BJ (cell line): ENCODE measurements around the gene S100A16. TPM values are rescaled to one million over a fixed set of nuclear protein-coding genes. Genes with fewer than 3 reads are reported as not detected.

Experiments
- CTCF ChIA-PET: fragments of 350-600 bp; formaldehyde crosslinking; extraction: SDS; loops from one replicate; lab custom pipeline; 2021; ENCODE audit warnings: antibody characterized with exemption, inconsistent platforms; lab: Yijun Ruan, JAX
- POLR2A ChIA-PET: fragments of 300-600 bp; sonication (Branson Sonifier 250); formaldehyde crosslinking; extraction: SDS; loops from one replicate; lab custom pipeline; 2021; ENCODE audit warnings: antibody characterized with exemption; lab: Charles Lee
- DNase-seq: peaks from one replicate; pipeline ENCODE4 v3.0.0-alpha.2; 2011; ENCODE audit warnings: low read depth
- H3K27me3 ChIP-seq: 2 replicates; pipeline ENCODE4 v1.6.0; 2011; ENCODE audit warnings: low read length; ENCODE audit not compliant: control insufficient read depth, insufficient read depth
- H3K36me3 ChIP-seq: 2 replicates; pipeline ENCODE4 v1.5.1; 2011; ENCODE audit warnings: low read length; ENCODE audit not compliant: control insufficient read depth, insufficient read depth
- H3K4me3 ChIP-seq: 2 replicates; pipeline ENCODE4 v1.5.1; 2011; ENCODE audit warnings: low read depth, mild to moderate bottlenecking, control low read depth, low read length
- polyA plus RNA-seq: library from polyadenylated mRNA; depleted of rRNA; stranded (reverse); fragments of >200 nt; gene quantifications from 2 replicates; pipeline ENCODE4 v1.2.3, GENCODE V29; 2011
- TF ChIP-seq, protein P1 (sequence below): IDR thresholded peaks from 2 replicates; pipeline ENCODE4 v1.5.1; 2011; ENCODE audit warnings: low read depth, mild to moderate bottlenecking, control low read depth, inconsistent platforms, low read length, moderate library complexity; ENCODE audit not compliant: insufficient read depth

Gene S100A16
- polyA plus RNA-seq, 1 experiment: 699 TPM

DNA sequence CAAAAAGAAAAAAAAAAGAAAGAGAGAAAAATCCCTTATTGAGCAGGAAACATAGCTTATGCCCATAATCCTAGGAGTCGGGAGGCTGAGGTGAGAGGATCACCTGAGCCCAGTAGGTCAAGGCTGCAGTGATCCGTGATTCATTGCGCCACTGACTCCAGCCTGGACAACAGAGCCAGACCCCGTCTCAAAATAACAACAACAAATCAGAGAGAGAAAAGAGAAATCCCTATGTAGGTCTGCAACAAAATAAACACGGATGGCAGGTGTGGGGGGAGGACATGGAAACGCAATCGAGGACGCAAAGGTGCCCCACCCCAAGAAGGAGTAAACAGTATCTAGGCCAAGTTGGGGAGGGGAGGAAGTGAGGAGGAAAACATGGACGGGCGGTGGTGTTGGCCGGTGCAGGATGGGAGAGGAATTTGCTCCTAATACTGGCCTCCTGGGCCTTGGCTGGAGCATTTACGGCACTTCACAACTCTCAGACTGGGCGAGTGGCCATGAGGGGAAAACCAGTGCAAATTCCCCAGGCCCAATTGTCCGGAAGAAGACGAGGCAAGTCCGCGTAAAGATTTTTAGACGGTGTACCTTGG is 20.3 kb upstream of the S100A16 start:
- TF ChIP-seq, protein P1, sequence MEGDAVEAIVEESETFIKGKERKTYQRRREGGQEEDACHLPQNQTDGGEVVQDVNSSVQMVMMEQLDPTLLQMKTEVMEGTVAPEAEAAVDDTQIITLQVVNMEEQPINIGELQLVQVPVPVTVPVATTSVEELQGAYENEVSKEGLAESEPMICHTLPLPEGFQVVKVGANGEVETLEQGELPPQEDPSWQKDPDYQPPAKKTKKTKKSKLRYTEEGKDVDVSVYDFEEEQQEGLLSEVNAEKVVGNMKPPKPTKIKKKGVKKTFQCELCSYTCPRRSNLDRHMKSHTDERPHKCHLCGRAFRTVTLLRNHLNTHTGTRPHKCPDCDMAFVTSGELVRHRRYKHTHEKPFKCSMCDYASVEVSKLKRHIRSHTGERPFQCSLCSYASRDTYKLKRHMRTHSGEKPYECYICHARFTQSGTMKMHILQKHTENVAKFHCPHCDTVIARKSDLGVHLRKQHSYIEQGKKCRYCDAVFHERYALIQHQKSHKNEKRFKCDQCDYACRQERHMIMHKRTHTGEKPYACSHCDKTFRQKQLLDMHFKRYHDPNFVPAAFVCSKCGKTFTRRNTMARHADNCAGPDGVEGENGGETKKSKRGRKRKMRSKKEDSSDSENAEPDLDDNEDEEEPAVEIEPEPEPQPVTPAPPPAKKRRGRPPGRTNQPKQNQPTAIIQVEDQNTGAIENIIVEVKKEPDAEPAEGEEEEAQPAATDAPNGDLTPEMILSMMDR: no peak
- CTCF ChIA-PET: interaction anchor here (0.5 to 2.0 kb wide), 8 partner anchors 10 to 123 kb away, joined by 3 to 17 read pairs (median 5); partner anchors contain the start of gene S100A14
- no peak for DNase-seq
- H3K36me3 ChIP-seq: peaks cover 11% of the 10 kb centered on the region
- H3K27me3 ChIP-seq: no peaks in the 10 kb centered on the region
- POLR2A ChIA-PET: interaction anchor here (0.6 to 1.5 kb wide), 4 partner anchors 19 to 100 kb away, joined by 3 to 8 read pairs (median 5); partner anchors contain the start of genes S100A16 and S100A6
- H3K4me3 ChIP-seq: peak overlapping the region; percentile 10; the same call in 1 of the 2 replicates

GRCh38 chr1:153631047-153632022 is 18.4 kb upstream of the S100A16 start:
- TF ChIP-seq, protein P1: no peak
- DNase-seq: no peak
- ChIA-PET CTCF (interaction anchor here (0.5 to 9.0 kb wide), 4 partner anchors 16 to 134 kb away, joined by 3 to 148 read pairs (median 3); partner anchors contain the start of genes NPR1, S100A14 and S100A16), POLR2A (interaction anchor here (0.5 kb wide), 1 partner anchor 97 kb away, joined by 13 read pairs; the partner anchor contains the start of gene INTS3)
- H3K4me3 ChIP-seq: no peak overlapping the region
- peaks cover under 1% of the 10 kb centered on the region for H3K36me3 ChIP-seq
- H3K27me3 ChIP-seq: no peaks in the 10 kb centered on the region

GRCh38 chr1:153630384-153630783 is 17.4 kb upstream of the S100A16 start:
- POLR2A ChIA-PET: interaction anchor here (0.5 kb wide), 1 partner anchor 97 kb away, joined by 13 read pairs; the partner anchor contains the start of gene INTS3

DNA sequence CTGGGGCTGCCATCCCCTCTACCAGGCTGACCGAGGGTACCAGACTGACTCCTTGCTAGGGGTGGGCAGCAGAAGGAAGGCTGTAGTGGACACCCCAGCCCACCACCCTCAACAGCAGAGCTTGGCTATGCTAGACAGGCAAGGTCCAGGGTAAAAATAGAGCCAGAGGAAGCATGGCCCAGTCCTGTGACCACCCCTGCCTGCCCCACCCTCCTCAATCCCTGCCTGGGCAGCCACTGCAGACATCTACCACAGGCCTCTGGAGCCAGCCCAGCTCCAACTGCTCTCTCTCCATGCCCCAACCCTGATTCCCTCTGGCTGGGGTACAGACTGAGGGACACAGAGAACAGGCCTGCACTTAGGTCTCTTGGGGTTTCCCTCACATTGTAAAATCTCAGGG is 17.0 kb upstream of the S100A16 start:
- H3K36me3 ChIP-seq: peaks cover 2% of the 10 kb centered on the region; the same call in 1 of the 2 replicates
- no peak for DNase-seq
- no peaks in the 10 kb centered on the region for H3K27me3 ChIP-seq
- ChIA-PET CTCF (interaction anchor here (0.9 to 9.0 kb wide), 3 partner anchors 15 to 58 kb away, joined by 3 to 148 read pairs (median 45); partner anchors contain the start of genes S100A14 and S100A16), POLR2A (no interaction called here)
- H3K4me3 ChIP-seq: no peak overlapping the region
- TF ChIP-seq, protein P1: no peak

More at GRCh38 chr1:153630384-153630783, 17.4 kb upstream of the S100A16 start:
- H3K36me3 ChIP-seq: no peaks in the 10 kb centered on the region; the same call in 1 of the 2 replicates
- TF ChIP-seq, protein P1: no peak
- H3K4me3 ChIP-seq: no peak overlapping the region
- CTCF ChIA-PET: interaction anchor here (0.5 to 9.0 kb wide), 4 partner anchors 14 to 58 kb away, joined by 3 to 148 read pairs (median 24); partner anchors contain the start of genes S100A14 and S100A16
- DNase-seq: no peak
- no peaks in the 10 kb centered on the region for H3K27me3 ChIP-seq
